GM12874 (cell line): ENCODE measurements around the gene SAP30BP.

Source experiments
- CTCF ChIP-seq: IDR thresholded peaks from 2 replicates; pipeline ENCODE4 v1.5.1; 2011; ENCODE audit warnings: low read depth, mild to moderate bottlenecking, control low read depth, low read length, moderate library complexity; ENCODE audit not compliant: insufficient read depth

SAP30BP gene

DNA sequence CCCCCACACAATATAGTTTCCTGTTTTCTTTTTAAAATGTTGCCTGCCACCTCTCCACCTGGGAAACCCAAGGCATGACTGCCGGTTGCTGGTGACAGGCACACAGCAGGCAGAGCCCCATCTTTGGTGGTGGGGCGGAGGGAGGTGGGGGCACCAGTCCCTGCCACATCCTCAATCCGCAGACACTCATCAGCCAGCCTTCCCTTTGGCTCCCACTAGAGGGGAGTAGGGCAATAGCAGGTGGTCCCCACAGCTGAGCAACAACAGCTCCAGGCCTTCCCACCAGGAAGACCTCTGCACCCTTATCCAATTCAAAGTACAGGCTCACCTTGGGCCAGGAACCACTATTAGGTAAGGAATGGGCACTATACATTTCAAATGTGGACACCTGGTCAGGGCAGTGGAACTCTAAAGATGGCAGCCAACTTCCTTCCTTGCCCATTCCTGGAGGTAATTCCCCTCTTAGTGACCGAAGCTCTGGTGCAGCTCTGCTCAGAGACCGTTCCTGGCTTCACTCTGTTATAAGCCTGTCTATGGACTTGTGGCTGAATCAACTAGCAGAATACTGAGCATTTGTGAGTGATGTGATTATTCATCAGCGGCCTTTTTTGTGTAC, 14.1 kb upstream of the SAP30BP start:
- TF ChIP-seq CTCF: peak; percentile 88

DNA sequence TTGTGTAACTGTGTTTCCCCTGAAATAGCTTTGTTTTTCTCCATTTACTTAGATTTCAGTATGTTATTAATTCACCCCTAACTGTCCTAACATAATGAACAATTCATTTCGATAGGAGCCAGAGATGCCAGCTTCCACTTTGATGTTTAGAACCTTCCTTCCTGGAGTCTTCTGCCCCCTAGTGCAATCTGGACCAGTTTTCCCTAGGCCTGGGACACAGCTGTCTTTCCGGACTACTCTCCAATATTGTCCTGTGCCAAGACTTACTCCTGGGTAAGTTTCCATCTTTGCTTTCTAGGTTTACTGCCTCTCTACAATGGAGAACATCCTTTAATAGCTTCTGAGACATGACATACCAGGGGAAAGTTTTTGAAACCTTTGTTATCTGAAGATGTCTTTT, 13.0 kb upstream of the SAP30BP start:
- no peak for TF ChIP-seq CTCF

DNA sequence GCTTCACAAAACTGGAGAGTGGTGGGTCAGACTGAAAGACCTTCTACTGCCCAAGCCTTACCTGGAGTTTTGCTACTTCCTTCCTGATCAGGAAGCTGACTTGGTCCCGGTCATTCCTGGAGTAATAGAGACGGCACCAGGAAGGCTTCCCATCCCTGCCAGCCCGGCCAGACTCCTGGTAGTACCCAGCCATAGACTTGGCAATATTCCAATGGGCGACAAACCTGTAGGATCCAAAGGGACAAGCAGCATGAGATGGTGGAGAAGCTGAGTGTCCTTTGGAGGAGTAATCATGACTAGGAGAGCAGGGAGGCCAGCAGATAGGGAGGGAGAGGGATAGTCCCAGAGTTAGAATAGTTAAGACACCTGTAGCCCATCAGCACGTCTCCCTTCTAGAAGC, 8.9 kb upstream of the SAP30BP start:
- TF ChIP-seq CTCF: no peak

- no peak for TF ChIP-seq CTCF
Measured at GRCh38 chr17:75661531-75661930, 5.6 kb upstream of the SAP30BP start.

- TF ChIP-seq CTCF: no peak
Measured at GRCh38 chr17:75662511-75662910, 4.6 kb upstream of the SAP30BP start.

- no peak for TF ChIP-seq CTCF
Measured at GRCh38 chr17:75664099-75664549, 3.0 kb upstream of the SAP30BP start.

GRCh38 chr17:75665981-75666380, 1.2 kb upstream of the SAP30BP start:
- no peak for TF ChIP-seq CTCF
